Parathyroid adenoma (tissue), 2 donors: ENCODE results near the gene CYP46A1.

Experiments used
- H2AFZ ChIP-seq: fragments of 300-600 bp; sonication (generic); one replicate; pipeline ENCODE4 v1.7.0; 2017; ENCODE audit warnings: antibody characterized with exemption, mild to moderate bottlenecking
- H3K27ac ChIP-seq: fragments of 300-600 bp; sonication (generic); one replicate; pipeline ENCODE4 v1.7.0; 2017
- H3K27me3 ChIP-seq: fragments of 300-600 bp; sonication (generic); one replicate; pipeline ENCODE4 v1.7.0; 2017; ENCODE audit warnings: low read length; ENCODE audit not compliant: control insufficient read depth, insufficient read depth
- H3K36me3 ChIP-seq: fragments of 300-600 bp; sonication (generic); one replicate; pipeline ENCODE4 v1.7.0; 2017; ENCODE audit warnings: low read length; ENCODE audit not compliant: control insufficient read depth, insufficient read depth
- H3K4me1 ChIP-seq: fragments of 300-600 bp; sonication (generic); one replicate; pipeline ENCODE4 v1.7.0; 2017; ENCODE audit warnings: control low read depth
- H3K4me2 ChIP-seq: fragments of 300-600 bp; sonication (generic); one replicate; pipeline ENCODE4 v1.7.0; 2017; ENCODE audit warnings: low read length
- H3K4me3 ChIP-seq: fragments of 300-600 bp; sonication (generic); one replicate; pipeline ENCODE4 v1.7.0; 2017; ENCODE audit warnings: low read depth, low read length
- H3K79me2 ChIP-seq: fragments of 300-600 bp; sonication (generic); one replicate; pipeline ENCODE4 v1.7.0; 2017; ENCODE audit warnings: control low read depth
- H3K9ac ChIP-seq: fragments of 300-600 bp; sonication (generic); one replicate; pipeline ENCODE4 v1.7.0; 2017; ENCODE audit warnings: mild to moderate bottlenecking
- H3K9me3 ChIP-seq: fragments of 300-600 bp; sonication (generic); one replicate; pipeline ENCODE4 v1.7.0; 2017; ENCODE audit warnings: low read length; ENCODE audit not compliant: control insufficient read depth
- TF ChIP-seq, protein P1 (sequence below): fragments of 300-600 bp; sonication (generic); IDR thresholded peaks from one replicate; pipeline ENCODE4 v1.7.0; 2017; ENCODE audit warnings: antibody characterized with exemption, mild to moderate bottlenecking
- donor health status: primary hyperparathyroidism.

The CYP46A1 gene

DNA sequence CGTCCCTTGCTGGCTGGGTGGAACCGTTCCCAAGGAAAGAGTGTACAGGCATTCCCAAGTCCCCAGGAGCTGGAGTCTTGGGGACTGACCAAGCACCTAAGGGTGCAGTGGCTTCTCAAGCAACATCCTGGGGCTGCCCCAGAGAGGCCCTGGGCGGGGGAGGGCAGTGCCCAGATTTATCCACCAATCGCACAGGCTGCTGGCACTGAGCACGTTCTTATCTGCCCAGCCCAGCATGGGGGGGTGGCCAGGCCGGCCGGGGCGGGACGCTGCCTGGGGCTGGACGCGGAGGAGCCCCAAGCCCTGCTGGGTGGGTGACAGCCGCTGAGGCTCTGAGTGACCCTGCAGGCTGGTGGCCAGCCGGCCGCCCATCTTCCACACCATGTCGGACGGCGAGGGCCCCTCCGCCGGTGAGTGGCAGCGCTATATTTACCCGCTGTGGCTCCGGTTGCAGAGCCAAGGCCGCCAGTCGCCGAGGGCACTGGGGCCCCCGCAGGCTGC, 53.4 kb downstream of the CYP46A1 start:
- Histone ChIP-seq H3K27ac (no peak overlapping the region), H3K9me3 (no peaks in the 10 kb centered on the region), H3K4me2 (peak overlapping the region; percentile 66), H3K4me1 (peaks cover 3% of the 10 kb centered on the region), H3K27me3 (no peaks in the 10 kb centered on the region), H3K9ac (no peak overlapping the region), H2AFZ (peak overlapping the region; percentile 71), H3K79me2 (no peaks in the 10 kb centered on the region), H3K36me3 (no peaks in the 10 kb centered on the region), H3K4me3 (peak overlapping the region; percentile 47)
- TF ChIP-seq, protein P1, sequence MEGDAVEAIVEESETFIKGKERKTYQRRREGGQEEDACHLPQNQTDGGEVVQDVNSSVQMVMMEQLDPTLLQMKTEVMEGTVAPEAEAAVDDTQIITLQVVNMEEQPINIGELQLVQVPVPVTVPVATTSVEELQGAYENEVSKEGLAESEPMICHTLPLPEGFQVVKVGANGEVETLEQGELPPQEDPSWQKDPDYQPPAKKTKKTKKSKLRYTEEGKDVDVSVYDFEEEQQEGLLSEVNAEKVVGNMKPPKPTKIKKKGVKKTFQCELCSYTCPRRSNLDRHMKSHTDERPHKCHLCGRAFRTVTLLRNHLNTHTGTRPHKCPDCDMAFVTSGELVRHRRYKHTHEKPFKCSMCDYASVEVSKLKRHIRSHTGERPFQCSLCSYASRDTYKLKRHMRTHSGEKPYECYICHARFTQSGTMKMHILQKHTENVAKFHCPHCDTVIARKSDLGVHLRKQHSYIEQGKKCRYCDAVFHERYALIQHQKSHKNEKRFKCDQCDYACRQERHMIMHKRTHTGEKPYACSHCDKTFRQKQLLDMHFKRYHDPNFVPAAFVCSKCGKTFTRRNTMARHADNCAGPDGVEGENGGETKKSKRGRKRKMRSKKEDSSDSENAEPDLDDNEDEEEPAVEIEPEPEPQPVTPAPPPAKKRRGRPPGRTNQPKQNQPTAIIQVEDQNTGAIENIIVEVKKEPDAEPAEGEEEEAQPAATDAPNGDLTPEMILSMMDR, result no peak

DNA sequence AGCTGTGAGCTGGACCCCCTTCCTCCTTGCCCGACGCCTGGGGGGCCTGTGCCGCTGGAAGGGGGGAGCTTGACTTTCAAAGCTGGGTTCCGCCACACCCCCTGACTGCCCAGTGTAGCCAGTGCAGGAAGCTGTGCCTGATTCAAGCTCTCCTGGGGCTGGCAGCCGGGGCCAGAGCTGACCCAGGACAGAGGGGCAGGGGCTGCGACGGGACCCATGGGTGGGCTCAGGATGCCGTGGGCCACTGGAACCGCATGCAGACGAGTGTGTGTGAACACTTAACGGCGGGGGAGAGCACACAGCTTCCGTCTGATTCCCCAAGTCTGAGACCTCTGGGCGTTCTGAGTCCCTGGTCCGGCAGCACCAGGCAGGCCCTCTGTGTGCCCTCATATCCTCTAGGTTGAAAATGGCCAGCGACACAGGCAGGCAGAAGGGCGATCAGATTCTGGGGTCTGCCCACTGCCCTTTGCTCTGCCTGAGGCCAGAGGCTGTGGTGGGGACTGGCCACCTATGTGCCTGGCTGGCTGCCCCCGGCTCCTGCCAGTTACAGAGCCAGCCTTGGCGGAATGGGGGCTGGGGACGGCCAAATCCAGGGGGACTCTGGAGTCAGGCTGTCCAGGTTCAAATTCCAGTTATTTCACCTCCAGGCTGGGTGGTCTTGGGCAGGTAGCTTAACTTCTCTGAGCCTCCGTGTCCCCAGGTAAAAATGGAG, 54.0 kb downstream of the CYP46A1 start:
- peak overlapping the region; percentile 47 for H3K4me3 ChIP-seq
- H3K4me2 ChIP-seq, result peak overlapping the region; percentile 66
- no peaks in the 10 kb centered on the region for H3K36me3 ChIP-seq
- H2AFZ ChIP-seq, result peak overlapping the region; percentile 71
- peaks cover 3% of the 10 kb centered on the region for H3K4me1 ChIP-seq
- H3K79me2 ChIP-seq, result no peaks in the 10 kb centered on the region
- no peaks in the 10 kb centered on the region for H3K9me3 ChIP-seq
- no peak overlapping the region for H3K9ac ChIP-seq
- H3K27ac ChIP-seq, result peak overlapping the region; percentile 19
- H3K27me3 ChIP-seq, result no peaks in the 10 kb centered on the region
- TF ChIP-seq, protein P1, result no peak

- Histone ChIP-seq H3K9ac (no peak overlapping the region), H3K27me3 (no peaks in the 10 kb centered on the region)
Measured at GRCh38 chr14:99740411-99740810, 56.3 kb downstream of the CYP46A1 start.

DNA sequence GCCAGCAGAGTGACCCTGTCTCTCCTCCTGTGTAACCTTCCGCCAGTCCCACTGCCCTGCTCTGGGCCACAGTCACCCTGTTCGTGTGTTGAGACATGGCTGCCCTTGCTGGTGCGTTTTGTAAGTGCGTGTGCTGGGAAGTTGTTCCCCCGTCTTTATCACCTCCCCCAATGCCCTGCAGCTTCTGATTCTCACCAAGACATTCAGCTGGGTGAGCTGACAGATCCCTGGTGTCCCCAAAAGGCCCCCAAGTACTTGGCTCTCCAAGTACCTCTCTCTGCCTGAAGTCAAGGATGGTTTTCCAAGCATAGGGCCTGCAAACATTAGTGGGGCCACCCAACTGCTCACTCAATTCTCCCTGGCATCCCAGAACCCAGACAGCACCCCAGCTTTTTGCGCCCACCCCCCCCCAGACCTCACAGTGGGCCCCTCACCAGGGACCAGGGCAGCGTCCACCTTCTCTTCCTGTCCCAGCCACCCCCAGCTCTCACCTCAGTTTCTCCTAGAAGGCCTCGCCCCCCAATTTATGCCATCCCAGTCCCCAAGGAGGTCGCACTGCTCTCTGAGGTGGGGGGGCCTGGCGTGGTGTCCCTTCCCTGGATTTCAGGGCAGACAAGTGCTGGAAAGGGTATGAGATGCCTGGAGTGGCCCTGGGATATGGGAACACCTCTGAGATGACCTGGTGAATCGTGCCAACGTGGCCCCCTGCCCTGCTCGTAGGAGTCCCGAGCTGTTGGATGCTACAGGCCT, 57.3 kb downstream of the CYP46A1 start:
- Histone ChIP-seq H3K36me3 (no peaks in the 10 kb centered on the region), H3K27me3 (no peaks in the 10 kb centered on the region), H3K4me3 (no peak overlapping the region), H2AFZ (no peak overlapping the region), H3K27ac (no peak overlapping the region), H3K9ac (no peak overlapping the region), H3K4me2 (no peak overlapping the region), H3K9me3 (no peaks in the 10 kb centered on the region), H3K4me1 (peaks cover 15% of the 10 kb centered on the region), H3K79me2 (no peaks in the 10 kb centered on the region)
- TF ChIP-seq, protein P1, result no peak

More at GRCh38 chr14:99740411-99740810, 56.3 kb downstream of the CYP46A1 start:
- H2AFZ ChIP-seq, result no peak overlapping the region
- H3K27ac ChIP-seq, result no peak overlapping the region
- TF ChIP-seq, protein P1, result no peak
- no peak overlapping the region for H3K4me2 ChIP-seq
- no peak overlapping the region for H3K4me3 ChIP-seq
- H3K79me2 ChIP-seq, result no peaks in the 10 kb centered on the region
- H3K9me3 ChIP-seq, result no peaks in the 10 kb centered on the region
- H3K36me3 ChIP-seq, result no peaks in the 10 kb centered on the region
- H3K4me1 ChIP-seq, result peaks cover 15% of the 10 kb centered on the region
